ENCODE measurements around the gene S100A12.

The S100A12 gene

DNA sequence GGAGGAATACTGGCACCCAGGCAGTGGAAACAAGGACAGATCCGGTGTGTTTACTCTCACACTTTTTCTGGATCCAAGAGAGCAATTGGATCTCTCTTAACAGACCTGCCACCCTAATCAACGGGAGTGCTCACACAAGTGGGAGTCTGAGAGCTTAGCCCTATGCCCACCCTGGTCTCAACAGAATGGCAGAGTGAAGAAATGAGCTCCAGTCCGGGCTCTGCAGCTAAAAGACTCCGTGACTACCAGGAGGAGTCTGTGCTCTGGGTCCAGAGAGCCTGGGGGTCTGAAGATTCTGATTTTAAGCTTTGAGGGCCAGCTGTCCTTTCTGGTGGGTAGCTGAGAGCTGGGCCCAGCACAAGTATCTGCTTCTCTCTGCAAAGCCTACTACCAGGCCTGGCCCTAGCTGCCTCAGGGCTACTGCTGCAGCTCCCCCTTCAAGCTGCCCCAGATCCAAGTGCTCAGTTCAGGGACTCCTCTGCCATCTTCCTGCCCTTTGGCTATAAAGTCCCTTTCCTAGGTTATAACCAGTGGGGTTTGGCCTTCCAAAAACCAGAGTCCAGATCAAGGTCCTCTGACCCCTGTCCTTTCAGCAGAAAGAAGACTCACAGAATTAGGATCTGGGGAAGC is 13.8 kb downstream of the S100A12 start:
- Histone ChIP-seq H3K4me1 (ENCODE audit: control insufficient read depth, insufficient read depth, low read length) (no peaks in the 10 kb centered on the region), H3K9ac (ENCODE audit: low read length) (no peak overlapping the region), H3K27me3 (ENCODE audit: control insufficient read depth, insufficient read depth, low read length) (no peaks in the 10 kb centered on the region), H3K27ac (ENCODE audit: low read depth, low read length) (no peak overlapping the region), H3K4me3 (ENCODE audit: low read length) (no peak overlapping the region), H3K36me3 (ENCODE audit: control insufficient read depth, insufficient read depth, low read length) (no peaks in the 10 kb centered on the region)

DNA sequence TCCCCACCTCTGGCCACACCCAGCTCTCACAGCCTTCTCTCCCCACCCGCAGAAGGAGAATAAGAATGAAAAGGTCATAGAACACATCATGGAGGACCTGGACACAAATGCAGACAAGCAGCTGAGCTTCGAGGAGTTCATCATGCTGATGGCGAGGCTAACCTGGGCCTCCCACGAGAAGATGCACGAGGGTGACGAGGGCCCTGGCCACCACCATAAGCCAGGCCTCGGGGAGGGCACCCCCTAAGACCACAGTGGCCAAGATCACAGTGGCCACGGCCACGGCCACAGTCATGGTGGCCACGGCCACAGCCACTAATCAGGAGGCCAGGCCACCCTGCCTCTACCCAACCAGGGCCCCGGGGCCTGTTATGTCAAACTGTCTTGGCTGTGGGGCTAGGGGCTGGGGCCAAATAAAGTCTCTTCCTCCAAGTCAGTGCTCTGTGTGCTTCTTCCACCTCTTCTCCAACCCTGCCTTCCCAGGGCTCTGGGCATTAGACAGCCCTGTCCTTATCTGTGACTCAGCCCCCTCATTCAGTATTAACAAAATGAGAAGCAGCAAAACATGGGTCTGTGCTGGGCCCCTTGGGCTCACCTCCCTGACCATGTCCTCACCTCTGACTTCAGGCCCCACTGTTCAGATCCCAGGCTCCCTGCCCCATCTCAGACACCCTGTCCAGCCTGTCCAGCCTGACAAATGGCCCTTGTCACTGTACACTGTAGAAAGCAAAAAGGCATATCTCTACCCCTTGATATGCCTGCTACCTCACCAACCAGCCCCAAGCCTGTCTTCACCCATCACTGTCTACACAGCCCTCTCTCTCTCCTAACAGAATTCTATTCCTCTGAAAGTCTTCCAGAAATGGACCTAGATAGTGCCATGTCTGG is 14.6 kb downstream of the S100A12 start:
- H3K36me3 ChIP-seq (ENCODE audit: control insufficient read depth, insufficient read depth, low read length): no peaks in the 10 kb centered on the region
- H3K27ac ChIP-seq (ENCODE audit: low read depth, low read length): no peak overlapping the region
- H3K4me1 ChIP-seq (ENCODE audit: control insufficient read depth, insufficient read depth, low read length): no peaks in the 10 kb centered on the region
- no peak overlapping the region for H3K9ac ChIP-seq (ENCODE audit: low read length)
- H3K27me3 ChIP-seq (ENCODE audit: control insufficient read depth, insufficient read depth, low read length): no peaks in the 10 kb centered on the region
- H3K4me3 ChIP-seq (ENCODE audit: low read length): no peak overlapping the region

DNA sequence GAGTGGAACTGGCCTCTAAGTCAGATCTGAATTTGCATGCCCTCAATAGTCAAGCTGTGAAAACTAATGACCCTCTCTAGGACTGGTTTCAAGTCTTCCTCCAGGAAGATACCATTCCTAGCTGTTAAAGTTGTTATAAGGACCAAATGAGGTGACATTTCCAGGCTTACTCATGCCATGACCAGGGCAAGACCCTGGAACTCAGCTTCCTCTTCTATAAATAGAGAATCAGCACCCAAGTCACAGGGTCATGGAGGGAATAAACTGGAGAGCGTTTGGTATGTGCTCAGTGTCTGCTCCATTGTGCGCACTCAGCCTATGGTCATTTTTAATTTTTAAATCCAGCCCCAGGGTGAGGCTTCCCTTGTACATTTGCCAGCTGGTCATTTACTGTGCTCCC is 15.2 kb downstream of the S100A12 start:
- no peak overlapping the region for H3K9ac ChIP-seq (ENCODE audit: low read length)
- H3K4me3 ChIP-seq (ENCODE audit: low read length): no peak overlapping the region
- no peaks in the 10 kb centered on the region for H3K4me1 ChIP-seq (ENCODE audit: control insufficient read depth, insufficient read depth, low read length)
- no peaks in the 10 kb centered on the region for H3K27me3 ChIP-seq (ENCODE audit: control insufficient read depth, insufficient read depth, low read length)
- H3K27ac ChIP-seq (ENCODE audit: low read depth, low read length): no peak overlapping the region
- H3K36me3 ChIP-seq (ENCODE audit: control insufficient read depth, insufficient read depth, low read length): no peaks in the 10 kb centered on the region

DNA sequence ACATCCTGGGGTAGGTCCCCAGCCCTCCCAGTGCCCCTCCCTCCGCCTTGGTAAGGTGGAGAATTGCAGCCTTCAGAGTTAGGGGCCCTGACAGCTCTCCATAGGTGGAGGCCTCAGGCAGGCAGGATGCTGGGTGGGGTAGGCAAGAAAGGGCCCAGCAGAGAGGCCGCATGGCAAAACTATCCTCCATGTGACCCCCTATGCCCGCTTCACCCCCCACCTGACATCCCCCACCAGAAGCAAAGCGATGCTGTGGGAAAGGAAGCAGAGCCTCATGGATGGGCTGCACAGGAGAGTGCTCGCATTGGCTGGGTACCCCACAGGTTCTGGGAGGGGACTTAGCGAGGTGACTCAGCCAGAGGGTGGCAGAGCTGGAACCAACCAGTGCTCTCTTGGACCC is 16.2 kb downstream of the S100A12 start:
- H3K9ac ChIP-seq (ENCODE audit: low read length): no peak overlapping the region
- no peaks in the 10 kb centered on the region for H3K4me1 ChIP-seq (ENCODE audit: control insufficient read depth, insufficient read depth, low read length)
- H3K4me3 ChIP-seq (ENCODE audit: low read length): no peak overlapping the region
- H3K36me3 ChIP-seq (ENCODE audit: control insufficient read depth, insufficient read depth, low read length): no peaks in the 10 kb centered on the region
- no peak overlapping the region for H3K27ac ChIP-seq (ENCODE audit: low read depth, low read length)
- no peaks in the 10 kb centered on the region for H3K27me3 ChIP-seq (ENCODE audit: control insufficient read depth, insufficient read depth, low read length)

DNA sequence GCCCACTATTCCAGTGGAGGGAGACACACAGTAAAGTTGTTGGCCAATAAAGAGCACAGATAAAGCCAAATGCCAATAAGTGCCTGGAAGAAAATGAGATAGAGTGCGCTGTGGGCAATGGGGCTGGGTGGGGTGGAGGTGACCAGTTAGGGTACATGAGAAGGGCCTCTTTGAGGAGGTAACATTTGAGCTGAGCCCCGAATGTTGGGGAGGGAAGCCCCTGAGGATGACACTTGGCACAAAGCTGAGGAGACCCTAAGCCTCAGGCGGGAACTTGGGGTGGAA is 16.8 kb downstream of the S100A12 start:
- Histone ChIP-seq H3K9ac (ENCODE audit: low read length) (no peak overlapping the region), H3K4me1 (ENCODE audit: control insufficient read depth, insufficient read depth, low read length) (no peaks in the 10 kb centered on the region), H3K4me3 (ENCODE audit: low read length) (no peak overlapping the region), H3K36me3 (ENCODE audit: control insufficient read depth, insufficient read depth, low read length) (no peaks in the 10 kb centered on the region), H3K27ac (ENCODE audit: low read depth, low read length) (no peak overlapping the region), H3K27me3 (ENCODE audit: control insufficient read depth, insufficient read depth, low read length) (no peaks in the 10 kb centered on the region)

DNA sequence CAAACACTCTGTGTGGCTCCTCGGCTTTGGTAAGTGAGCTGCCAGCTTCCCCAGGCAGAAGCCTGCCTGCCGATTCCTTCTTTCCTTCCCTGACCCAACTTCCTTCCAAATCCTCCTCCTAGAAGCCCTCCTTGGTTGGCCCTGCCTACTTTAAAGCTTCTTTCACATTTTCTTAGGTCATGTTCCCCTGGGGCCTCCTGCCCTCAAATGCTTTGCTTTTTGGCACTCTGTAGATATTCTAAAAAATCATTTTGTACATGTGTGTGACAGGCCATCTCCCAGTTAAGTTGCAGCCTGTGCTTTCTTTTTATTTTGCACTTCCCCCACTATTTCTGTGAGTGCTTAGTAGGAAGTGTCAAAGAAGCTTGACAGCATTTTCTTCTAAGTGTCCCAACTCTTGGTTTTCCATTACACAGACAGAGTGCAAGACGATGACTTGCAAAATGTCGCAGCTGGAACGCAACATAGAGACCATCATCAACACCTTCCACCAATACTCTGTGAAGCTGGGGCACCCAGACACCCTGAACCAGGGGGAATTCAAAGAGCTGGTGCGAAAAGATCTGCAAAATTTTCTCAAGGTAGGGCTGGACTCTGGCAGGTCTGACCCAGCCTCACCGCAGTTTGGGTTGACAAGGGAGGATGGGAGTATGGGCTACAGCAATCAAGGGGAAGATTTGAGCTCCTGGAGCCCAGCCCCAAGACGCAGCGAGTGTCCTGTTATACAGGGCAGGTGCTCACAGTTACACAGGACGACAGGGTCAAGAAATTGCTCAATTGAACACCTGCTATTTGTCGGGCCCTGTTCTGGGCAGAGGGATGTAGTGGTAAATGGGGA is 17.3 kb downstream of the S100A12 start, which contains the start of gene S100A9:
TSS of gene S100A9 (plus strand) at position 2 of the 838 bp plus-strand sequence. CDS start at position 432, 430 bp downstream.
- no peaks in the 10 kb centered on the region for H3K4me1 ChIP-seq (ENCODE audit: control insufficient read depth, insufficient read depth, low read length)
- H3K27ac ChIP-seq (ENCODE audit: low read depth, low read length): no peak within 1 kb of the TSS
- H3K4me3 ChIP-seq (ENCODE audit: low read length): no peak within 1 kb of the TSS
- no peaks in the 10 kb centered on the region for H3K36me3 ChIP-seq (ENCODE audit: control insufficient read depth, insufficient read depth, low read length)
- H3K27me3 ChIP-seq (ENCODE audit: control insufficient read depth, insufficient read depth, low read length): no peaks in the 10 kb centered on the region
- H3K9ac ChIP-seq (ENCODE audit: low read length): no peak within 1 kb of the TSS

DNA sequence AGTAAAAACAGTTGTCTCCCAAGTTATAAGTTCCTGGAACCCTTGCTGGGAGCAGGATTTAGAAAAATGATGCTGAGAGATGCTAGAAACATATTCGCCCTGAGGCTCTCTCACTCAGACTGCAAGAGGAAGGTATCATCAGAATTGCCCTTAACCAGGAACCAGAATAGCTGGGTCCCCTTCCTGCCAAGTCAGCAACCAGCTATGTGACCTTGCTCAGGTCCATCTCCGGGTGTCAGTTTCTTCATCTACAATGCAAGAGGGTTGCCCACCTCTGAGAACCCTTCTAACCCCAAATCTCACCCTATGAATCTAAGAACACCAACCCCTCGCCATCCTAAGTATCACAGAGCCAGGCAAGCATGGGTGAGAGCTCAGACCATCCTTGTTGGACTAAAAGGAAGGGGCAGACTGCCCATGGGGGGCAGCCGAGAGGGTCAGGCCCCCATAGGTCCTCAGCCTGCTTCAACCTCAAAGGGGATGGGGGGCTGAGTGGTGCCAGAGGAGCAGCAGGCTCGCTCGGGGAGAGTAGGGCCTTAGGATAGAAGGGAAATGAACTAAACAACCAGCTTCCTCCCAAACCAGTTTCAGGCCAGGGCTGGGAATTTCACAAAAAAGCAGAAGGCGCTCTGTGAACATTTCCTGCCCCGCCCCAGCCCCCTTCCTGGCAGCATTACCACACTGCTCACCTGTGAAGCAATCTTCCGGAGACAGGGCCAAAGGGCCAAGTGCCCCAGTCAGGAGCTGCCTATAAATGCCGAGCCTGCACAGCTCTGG is 18.2 kb downstream of the S100A12 start:
- no peaks in the 10 kb centered on the region for H3K4me1 ChIP-seq (ENCODE audit: control insufficient read depth, insufficient read depth, low read length)
- no peaks in the 10 kb centered on the region for H3K27me3 ChIP-seq (ENCODE audit: control insufficient read depth, insufficient read depth, low read length)
- H3K27ac ChIP-seq (ENCODE audit: low read depth, low read length): no peak overlapping the region
- H3K9ac ChIP-seq (ENCODE audit: low read length): no peak overlapping the region
- H3K4me3 ChIP-seq (ENCODE audit: low read length): no peak overlapping the region
- no peaks in the 10 kb centered on the region for H3K36me3 ChIP-seq (ENCODE audit: control insufficient read depth, insufficient read depth, low read length)

DNA sequence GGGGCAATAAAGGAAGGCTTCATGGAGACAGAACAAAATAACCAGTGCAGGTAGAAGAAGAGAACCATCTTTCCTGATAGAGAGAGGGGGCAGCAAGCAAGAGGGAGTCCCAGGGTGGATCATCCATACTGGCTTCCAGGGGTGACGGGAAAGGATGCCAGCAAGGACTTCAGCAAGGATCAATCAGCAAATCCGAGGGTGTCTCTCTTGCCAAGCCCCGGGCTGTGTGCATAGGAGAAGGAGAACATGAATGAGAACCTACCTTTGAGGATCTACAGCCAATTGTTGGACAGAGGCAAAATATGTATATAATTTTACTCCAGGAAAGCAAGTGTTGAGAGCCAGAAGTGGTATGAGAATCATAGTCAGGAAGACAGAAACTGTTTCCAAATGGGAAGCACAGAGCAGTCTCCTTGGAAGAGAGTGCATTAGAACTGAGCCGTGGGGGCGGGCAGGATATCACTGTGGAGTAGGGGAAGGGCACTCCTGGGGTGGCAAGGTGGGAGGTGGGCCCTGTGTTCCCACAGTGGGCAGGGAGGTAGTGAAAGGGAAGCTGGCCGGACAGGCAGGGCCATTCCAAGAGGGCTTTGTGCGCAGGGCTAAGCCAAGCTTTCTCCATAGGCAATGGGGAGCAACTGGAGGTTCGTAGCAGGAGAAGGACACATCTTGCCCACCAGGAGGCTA is 18.9 kb downstream of the S100A12 start:
- Histone ChIP-seq H3K36me3 (ENCODE audit: control insufficient read depth, insufficient read depth, low read length) (no peaks in the 10 kb centered on the region), H3K27ac (ENCODE audit: low read depth, low read length) (no peak overlapping the region), H3K27me3 (ENCODE audit: control insufficient read depth, insufficient read depth, low read length) (no peaks in the 10 kb centered on the region), H3K4me1 (ENCODE audit: control insufficient read depth, insufficient read depth, low read length) (no peaks in the 10 kb centered on the region), H3K4me3 (ENCODE audit: low read length) (no peak overlapping the region), H3K9ac (ENCODE audit: low read length) (no peak overlapping the region)

DNA sequence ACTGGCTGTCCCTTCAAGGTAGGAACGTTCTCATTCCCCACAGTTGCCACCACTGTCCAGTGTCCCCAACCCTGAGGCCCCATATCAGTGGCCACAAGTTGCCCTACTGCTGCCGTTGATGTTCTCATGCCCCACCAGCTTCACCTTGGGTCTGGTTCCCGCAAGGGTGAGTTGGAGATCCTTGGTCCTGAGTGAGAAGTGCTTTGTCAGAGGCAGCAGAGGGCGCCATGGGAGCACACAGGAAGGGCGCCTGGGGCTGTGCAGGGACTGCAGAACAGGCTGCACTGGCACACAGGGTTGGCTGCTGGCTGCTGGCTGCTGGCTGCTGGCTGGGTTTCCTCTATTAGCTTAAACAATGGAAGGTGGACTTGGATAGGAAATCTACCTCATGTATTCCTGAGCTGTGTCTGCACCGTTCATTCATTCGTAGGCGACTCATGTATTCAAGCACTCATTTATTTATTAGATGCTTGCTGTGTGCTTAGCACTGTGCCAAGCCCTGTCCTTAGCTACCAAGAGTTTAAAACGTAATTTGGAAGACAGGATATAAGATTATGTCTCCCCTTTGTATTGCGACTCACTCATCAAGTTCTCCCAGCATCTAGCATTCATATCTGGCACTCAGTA is 19.9 kb downstream of the S100A12 start:
- no peak overlapping the region for H3K27ac ChIP-seq (ENCODE audit: low read depth, low read length)

DNA sequence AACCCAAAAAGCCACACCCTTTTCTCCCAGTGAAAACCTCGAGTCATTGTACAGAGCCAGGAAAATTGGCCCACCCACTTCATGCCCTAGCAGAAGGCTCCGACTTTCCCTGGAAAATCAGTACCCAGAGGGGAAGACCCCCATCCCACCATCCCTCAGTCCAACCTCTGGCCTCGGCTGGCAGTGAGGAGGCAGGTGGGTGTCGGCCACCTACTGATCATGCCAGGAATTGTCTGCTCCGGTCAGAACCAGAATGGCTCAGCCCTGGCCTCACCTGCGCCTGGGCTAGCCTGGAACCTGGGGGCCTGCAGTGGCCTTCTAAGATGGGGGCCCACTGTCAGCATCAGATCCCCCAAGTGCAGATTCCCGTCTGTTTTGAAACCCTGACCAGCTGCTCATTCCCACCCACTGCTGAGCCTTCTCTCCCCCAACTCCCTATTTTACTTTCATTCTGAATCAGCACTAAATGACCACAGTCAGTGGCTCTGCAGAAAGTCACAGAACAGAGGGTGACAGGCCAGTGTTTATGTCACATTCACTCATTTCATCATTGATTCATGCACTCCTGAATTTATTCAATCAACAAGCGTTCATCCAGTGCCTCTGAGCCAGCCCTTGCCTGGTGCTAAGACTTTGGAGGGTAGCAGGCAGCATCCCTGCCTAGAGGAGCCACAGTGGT is 20.8 kb downstream of the S100A12 start:
- no peaks in the 10 kb centered on the region for H3K36me3 ChIP-seq (ENCODE audit: control insufficient read depth, insufficient read depth, low read length)
- no peaks in the 10 kb centered on the region for H3K4me1 ChIP-seq (ENCODE audit: control insufficient read depth, insufficient read depth, low read length)
- no peaks in the 10 kb centered on the region for H3K27me3 ChIP-seq (ENCODE audit: control insufficient read depth, insufficient read depth, low read length)
- H3K9ac ChIP-seq (ENCODE audit: low read length): no peak overlapping the region
- H3K4me3 ChIP-seq (ENCODE audit: low read length): no peak overlapping the region
- no peak overlapping the region for H3K27ac ChIP-seq (ENCODE audit: low read depth, low read length)

More for the DNA sequence above, 19.9 kb downstream of the S100A12 start:
- Histone ChIP-seq H3K27me3 (ENCODE audit: control insufficient read depth, insufficient read depth, low read length) (no peaks in the 10 kb centered on the region), H3K4me1 (ENCODE audit: control insufficient read depth, insufficient read depth, low read length) (no peaks in the 10 kb centered on the region), H3K4me3 (ENCODE audit: low read length) (no peak overlapping the region), H3K9ac (ENCODE audit: low read length) (no peak overlapping the region), H3K36me3 (ENCODE audit: control insufficient read depth, insufficient read depth, low read length) (no peaks in the 10 kb centered on the region)

Data from rectal smooth muscle tissue (tissue), 1 donor.